NCI-H2171 treated with DMSO at 0.1 percent for 48 hours (cell line): ENCODE results near the gene MON1B.

ENCODE experiments used
- DNase-seq: peaks from one replicate; lab custom pipeline; 2025; lab: John Stamatoyannopoulos, UW

The MON1B gene

DNA sequence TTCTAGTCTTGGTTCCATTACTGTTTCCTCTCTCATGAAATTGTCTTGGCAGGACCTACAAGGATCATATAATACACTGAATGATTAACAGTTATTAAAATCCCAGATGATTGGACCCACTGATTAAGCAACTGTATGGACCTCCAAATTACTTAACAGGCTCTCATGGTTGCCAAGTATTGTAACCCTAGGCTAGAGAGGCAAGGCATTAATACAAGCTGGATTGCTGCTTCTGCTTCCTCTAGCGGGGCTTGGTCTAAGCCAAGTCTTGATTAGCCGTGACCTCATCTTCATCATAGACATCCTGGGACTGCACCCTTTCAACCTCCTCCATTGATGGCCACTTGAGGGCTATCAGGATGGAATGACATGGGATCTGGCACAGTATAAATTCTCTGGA, 55.2 kb downstream of the MON1B start:
- no peak for DNase-seq

DNA sequence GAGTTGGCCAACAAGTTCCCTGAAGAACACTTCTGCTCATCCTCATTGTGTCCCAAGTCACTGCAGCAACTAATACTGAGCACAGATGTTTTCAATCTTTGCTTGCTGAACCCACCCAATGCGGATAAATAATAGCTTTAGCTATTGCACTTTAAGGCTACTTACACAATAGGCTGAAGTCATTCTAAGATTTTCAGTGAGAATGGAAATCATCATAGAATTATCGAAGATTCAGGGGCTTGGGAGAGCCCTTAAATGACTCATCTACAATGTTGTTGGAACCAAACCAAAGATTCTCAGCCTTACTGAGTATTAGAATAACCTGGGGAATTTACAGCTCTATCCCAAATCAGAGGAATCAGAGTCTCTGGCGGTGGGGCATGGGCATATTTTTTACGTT, 59.4 kb downstream of the MON1B start:
- DNase-seq: no peak
